GM10266 (cell line): ENCODE measurements around the gene DTNB.

Source experiments
- DNase-seq: peaks from one replicate; pipeline ENCODE4 v3.0.0; 2012; ENCODE audit errors: extremely low spot score
- TF ChIP-seq, protein P1 (sequence below): IDR thresholded peaks from 2 replicates; pipeline ENCODE4 v1.5.1; 2012; ENCODE audit warnings: mild to moderate bottlenecking, low read depth; ENCODE audit not compliant: control insufficient read depth, insufficient read depth; ENCODE audit errors: missing control alignments

DTNB gene

DNA sequence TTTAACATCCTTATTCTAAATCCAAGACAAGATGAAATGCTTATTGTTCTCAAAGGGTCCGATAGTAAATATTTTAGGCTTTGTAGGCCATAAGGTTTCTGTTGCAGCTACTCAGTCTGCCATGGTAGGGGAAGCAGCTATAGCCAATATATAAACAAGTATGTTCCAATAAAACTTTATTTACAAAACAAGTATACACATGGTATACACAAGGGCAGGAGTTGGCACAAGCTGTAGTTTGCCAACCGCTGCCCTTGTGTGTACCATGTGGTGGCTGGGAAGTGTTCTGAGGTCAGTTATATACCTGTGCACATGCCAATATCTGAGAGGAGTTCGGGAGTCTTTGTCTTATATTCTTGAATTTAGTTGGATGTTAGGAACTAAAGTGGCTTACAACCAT is 205.6 kb downstream of the DTNB start:
- TF ChIP-seq, protein P1, sequence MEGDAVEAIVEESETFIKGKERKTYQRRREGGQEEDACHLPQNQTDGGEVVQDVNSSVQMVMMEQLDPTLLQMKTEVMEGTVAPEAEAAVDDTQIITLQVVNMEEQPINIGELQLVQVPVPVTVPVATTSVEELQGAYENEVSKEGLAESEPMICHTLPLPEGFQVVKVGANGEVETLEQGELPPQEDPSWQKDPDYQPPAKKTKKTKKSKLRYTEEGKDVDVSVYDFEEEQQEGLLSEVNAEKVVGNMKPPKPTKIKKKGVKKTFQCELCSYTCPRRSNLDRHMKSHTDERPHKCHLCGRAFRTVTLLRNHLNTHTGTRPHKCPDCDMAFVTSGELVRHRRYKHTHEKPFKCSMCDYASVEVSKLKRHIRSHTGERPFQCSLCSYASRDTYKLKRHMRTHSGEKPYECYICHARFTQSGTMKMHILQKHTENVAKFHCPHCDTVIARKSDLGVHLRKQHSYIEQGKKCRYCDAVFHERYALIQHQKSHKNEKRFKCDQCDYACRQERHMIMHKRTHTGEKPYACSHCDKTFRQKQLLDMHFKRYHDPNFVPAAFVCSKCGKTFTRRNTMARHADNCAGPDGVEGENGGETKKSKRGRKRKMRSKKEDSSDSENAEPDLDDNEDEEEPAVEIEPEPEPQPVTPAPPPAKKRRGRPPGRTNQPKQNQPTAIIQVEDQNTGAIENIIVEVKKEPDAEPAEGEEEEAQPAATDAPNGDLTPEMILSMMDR, result no peak
- DNase-seq, result no peak

DNA sequence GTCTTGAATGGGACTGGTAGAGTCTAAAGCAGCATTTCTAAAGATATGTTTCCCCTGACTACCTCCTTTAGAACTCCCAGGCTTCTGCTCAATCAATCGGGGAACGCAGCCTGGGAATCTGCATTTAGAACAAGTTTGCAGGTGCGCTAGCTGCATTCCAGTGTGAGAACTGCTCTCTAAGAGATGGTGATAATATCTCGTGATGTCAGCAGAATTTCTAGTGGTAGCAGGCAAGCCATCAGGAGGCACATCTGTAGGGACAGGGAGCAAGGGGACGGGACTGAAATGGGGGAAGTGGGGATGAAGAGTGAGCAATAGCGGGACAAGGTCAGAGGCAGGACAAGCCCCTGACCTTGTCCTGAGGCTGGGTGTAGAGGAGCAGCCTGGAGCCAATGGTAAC is 211.4 kb downstream of the DTNB start:
- TF ChIP-seq, protein P1, result no peak
- DNase-seq, result no peak

DNA sequence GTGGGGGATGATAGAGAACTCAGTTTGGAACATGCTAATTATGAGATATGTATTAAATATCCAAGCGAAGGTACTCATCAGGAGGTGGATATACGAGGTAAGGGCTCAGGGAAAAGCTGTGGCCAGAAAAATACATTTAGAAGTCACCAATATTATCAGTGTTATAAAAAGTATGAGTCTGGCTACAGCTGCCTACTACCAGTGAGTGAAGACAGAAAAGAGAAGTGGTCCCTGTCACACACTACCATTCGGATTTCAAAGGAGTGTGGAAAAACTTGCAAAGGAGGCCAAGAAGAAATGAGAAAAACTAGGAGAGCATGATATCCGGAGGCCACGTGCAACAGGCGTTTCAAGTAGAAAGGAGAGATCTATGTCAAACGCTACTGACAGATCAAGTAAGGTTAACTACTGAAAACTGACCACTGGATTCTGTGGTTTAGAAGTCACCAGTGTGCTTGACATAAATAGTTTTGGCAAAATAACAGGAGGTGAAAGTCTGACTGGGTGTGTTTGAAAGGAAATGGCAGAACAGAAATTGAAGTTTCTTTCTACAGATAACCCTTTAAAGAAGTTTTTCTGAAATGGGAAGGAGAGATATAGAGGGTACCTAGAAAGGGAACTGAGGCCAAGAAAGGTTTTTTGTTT is 213.0 kb downstream of the DTNB start:
- TF ChIP-seq, protein P1, result no peak
- no peak for DNase-seq

DNA sequence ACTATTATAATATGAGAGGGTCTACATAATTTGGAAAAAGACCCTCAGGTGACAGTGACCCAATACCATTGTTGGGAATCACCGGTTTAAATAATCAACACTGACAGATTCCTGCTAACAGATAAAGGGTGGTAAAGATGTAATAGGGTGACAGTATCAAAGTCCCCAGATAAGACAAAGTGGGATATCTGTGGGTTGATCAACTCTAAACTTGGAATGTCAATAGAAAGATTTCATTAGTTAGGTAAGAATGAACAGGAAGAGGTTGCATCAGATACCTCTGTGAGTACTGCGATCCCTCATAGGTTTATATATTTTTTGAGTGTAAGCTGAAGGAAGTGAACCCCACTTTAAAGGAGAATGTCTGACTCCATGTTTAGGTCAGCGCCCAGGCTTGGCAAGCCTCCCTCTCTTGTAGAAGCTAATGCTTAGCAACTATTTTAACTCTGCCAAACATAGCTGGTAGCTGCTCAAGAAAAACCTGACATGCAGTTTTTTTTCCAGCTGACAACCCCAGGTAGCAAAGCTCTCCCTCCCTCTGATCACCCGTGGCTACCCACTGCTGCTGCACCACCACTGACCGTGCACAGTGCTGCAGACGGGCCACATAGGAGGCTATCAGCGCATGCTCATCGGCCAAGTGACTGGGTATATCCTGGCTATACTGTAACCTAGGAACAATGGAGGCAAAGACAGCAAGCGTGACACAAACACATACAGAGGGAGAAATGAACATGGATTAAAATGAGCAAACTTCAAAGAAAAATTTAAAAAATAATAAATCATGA is 218.4 kb downstream of the DTNB start:
- TF ChIP-seq, protein P1, result no peak
- no peak for DNase-seq

DNA sequence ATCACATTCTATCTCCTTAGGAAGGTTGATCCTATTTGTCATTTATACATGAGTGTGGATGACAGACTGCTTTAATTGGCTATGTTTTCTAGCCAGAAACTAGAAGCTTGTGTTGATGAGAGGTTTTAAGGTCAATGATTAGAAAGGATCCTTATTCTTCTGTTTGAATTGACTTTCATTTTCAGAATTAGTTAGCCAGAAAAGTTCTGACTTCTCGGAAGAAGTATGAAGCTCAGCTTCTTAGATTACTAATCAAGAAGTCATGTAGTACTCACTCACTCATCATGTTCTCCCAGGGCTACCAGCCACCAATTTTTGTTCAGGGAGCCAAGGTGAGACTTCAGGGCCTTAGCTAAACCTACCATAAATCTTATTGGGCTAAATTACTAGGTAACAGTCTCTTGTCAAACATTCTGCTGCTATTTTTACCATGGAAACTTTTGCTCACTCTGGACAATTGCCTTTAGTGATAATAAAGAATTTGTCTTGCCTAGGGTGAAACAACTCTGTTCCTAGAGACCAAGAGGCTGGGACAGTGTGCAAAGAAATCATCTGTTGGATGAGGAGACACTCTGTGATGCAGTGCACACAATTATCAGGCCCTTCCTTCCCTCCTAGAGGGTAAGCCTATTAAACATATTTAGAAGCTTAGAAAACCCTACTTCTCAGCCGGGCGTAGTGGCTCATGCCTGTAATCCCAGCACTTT is 220.0 kb downstream of the DTNB start:
- DNase-seq, result peak; percentile 66
- TF ChIP-seq, protein P1, result no peak

DNA sequence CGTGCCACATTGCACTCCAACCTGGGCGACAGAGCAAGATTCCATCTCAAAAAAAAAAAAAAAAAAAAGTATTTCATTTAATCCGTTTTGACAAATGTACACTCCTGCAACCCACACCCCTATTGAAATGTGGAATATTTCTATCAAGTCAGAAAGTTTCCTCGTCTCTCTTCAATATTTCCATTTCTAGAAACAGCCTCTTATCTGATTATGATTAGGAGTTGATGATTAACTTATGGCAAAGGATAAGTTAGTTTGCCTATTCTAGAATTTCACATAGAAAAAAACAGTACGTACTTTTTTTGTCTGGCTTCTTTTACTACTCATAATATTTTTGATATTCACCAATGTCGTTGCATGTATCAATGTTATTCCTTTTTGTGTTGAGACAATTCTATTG is 224.6 kb downstream of the DTNB start:
- TF ChIP-seq, protein P1, result no peak
- no peak for DNase-seq
